ENCODE measurements around the gene DSG2.
"Not testable (repeated sequence)": the region's sequence is repeated elsewhere in the genome, so short reads cannot be mapped to it uniquely, and the experiment has no call there.

GRCh38 chr18:31507124-31507523, 9.1 kb downstream of the DSG2 start:
- not testable (repeated sequence) for TF ChIP-seq CTCF, POLR2A (IDR thresholded peaks at IDR 0.05)
